GM23338 (cell line): Measurements from ENCODE around the gene SERINC1. TPM values are rescaled to one million over a fixed set of nuclear protein-coding genes. Genes with fewer than 3 reads are reported as not detected.

Experiments
- EZH2 ChIP-seq: fragments of 200-600 bp; sonication (generic); IDR thresholded peaks from one replicate; pipeline ENCODE4 v1.8.0; 2017; ENCODE audit warnings: antibody characterized with exemption, mild to moderate bottlenecking, low read depth; ENCODE audit not compliant: unreplicated experiment
- EZH2phosphoT487 ChIP-seq: fragments of 200-600 bp; sonication (generic); IDR thresholded peaks from one replicate; pipeline ENCODE4 v1.8.1; 2018; ENCODE audit warnings: antibody characterized with exemption; ENCODE audit not compliant: unreplicated experiment
- JUNB ChIP-seq: IDR thresholded peaks from one replicate; pipeline ENCODE4 v1.6.1; 2016; ENCODE audit warnings: antibody characterized with exemption; ENCODE audit not compliant: unreplicated experiment
- NANOG ChIP-seq: IDR thresholded peaks from 2 replicates; pipeline ENCODE4 v1.6.1; 2016; ENCODE audit warnings: antibody characterized with exemption, borderline replicate concordance
- POLR2AphosphoS5 ChIP-seq: IDR thresholded peaks from 2 replicates; pipeline ENCODE4 v1.6.1; 2016; ENCODE audit warnings: antibody characterized with exemption, low read depth
- STAT1 ChIP-seq: IDR thresholded peaks from one replicate; pipeline ENCODE4 v1.6.1; 2016; ENCODE audit warnings: antibody characterized with exemption; ENCODE audit not compliant: unreplicated experiment
- ZNF331 ChIP-seq: fragments of 250-450 bp; sonication (Bioruptor Pico); IDR thresholded peaks from 2 replicates; pipeline ENCODE4 v1.5.0; 2020; ENCODE audit warnings: low read depth, mild to moderate bottlenecking, moderate library complexity
- polyA plus RNA-seq: library from polyadenylated mRNA; unstranded; fragments of >200 nt; fragmentation: Nextera tagmentation; extraction: Ambion mirVana; gene quantifications from 2 replicates; pipeline ENCODE4 v1.2.1, GENCODE V29; 2016
- total RNA-seq: library from RNA; depleted of rRNA; stranded (reverse); fragments of >200 nt; shearing (Covaris generic); gene quantifications from 2 replicates; pipeline ENCODE4 v1.2.3, GENCODE V29; 2014
- TF ChIP-seq, protein P1 (sequence below): fragments of 250-450 bp; sonication (Bioruptor Pico); IDR thresholded peaks from 2 replicates; pipeline ENCODE4 v1.5.0; 2020; ENCODE audit warnings: mild to moderate bottlenecking, moderate library complexity
- TF ChIP-seq, protein P2 (sequence below), 2 experiments: fragments of 200-600 bp in 1 of 2; sonication (generic) in 1 of 2; conservative IDR thresholded peaks; 2 replicates each; pipeline versions ENCODE4 v1.5.1 to v1.6.1; 2016 to 2017; ENCODE audit warnings: antibody characterized with exemption in 2 of 2, low read depth in 2 of 2, mild to moderate bottlenecking in 2 of 2, moderate library complexity in 1 of 2
- TF ChIP-seq, protein P3 (sequence below): IDR thresholded peaks from one replicate; pipeline ENCODE4 v1.6.1; 2018; ENCODE audit warnings: antibody characterized with exemption; ENCODE audit not compliant: unreplicated experiment

SERINC1 gene
- total and polyA plus RNA-seq, 2 experiments from 2014 or later: 17.6 to 43.0 TPM

DNA sequence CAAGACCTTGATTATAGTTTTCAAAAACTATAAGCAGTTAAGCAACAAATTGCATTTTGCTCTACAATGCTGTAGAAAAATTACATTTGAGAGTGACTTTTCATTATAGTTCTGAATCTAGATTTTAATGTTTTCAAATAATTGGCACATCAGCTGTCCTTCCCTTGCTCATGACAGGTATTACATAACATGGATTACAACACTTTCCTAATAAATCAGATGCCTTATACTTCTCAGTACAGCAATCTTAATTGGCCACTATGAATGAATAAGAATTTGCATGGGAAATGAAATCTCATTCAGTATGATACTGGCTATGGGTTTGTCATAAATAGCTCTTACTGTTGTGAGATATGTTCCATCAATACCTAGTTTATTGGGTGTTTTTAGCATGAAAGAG, 42.3 kb downstream of the SERINC1 start (continued):
- TF ChIP-seq, protein P1, sequence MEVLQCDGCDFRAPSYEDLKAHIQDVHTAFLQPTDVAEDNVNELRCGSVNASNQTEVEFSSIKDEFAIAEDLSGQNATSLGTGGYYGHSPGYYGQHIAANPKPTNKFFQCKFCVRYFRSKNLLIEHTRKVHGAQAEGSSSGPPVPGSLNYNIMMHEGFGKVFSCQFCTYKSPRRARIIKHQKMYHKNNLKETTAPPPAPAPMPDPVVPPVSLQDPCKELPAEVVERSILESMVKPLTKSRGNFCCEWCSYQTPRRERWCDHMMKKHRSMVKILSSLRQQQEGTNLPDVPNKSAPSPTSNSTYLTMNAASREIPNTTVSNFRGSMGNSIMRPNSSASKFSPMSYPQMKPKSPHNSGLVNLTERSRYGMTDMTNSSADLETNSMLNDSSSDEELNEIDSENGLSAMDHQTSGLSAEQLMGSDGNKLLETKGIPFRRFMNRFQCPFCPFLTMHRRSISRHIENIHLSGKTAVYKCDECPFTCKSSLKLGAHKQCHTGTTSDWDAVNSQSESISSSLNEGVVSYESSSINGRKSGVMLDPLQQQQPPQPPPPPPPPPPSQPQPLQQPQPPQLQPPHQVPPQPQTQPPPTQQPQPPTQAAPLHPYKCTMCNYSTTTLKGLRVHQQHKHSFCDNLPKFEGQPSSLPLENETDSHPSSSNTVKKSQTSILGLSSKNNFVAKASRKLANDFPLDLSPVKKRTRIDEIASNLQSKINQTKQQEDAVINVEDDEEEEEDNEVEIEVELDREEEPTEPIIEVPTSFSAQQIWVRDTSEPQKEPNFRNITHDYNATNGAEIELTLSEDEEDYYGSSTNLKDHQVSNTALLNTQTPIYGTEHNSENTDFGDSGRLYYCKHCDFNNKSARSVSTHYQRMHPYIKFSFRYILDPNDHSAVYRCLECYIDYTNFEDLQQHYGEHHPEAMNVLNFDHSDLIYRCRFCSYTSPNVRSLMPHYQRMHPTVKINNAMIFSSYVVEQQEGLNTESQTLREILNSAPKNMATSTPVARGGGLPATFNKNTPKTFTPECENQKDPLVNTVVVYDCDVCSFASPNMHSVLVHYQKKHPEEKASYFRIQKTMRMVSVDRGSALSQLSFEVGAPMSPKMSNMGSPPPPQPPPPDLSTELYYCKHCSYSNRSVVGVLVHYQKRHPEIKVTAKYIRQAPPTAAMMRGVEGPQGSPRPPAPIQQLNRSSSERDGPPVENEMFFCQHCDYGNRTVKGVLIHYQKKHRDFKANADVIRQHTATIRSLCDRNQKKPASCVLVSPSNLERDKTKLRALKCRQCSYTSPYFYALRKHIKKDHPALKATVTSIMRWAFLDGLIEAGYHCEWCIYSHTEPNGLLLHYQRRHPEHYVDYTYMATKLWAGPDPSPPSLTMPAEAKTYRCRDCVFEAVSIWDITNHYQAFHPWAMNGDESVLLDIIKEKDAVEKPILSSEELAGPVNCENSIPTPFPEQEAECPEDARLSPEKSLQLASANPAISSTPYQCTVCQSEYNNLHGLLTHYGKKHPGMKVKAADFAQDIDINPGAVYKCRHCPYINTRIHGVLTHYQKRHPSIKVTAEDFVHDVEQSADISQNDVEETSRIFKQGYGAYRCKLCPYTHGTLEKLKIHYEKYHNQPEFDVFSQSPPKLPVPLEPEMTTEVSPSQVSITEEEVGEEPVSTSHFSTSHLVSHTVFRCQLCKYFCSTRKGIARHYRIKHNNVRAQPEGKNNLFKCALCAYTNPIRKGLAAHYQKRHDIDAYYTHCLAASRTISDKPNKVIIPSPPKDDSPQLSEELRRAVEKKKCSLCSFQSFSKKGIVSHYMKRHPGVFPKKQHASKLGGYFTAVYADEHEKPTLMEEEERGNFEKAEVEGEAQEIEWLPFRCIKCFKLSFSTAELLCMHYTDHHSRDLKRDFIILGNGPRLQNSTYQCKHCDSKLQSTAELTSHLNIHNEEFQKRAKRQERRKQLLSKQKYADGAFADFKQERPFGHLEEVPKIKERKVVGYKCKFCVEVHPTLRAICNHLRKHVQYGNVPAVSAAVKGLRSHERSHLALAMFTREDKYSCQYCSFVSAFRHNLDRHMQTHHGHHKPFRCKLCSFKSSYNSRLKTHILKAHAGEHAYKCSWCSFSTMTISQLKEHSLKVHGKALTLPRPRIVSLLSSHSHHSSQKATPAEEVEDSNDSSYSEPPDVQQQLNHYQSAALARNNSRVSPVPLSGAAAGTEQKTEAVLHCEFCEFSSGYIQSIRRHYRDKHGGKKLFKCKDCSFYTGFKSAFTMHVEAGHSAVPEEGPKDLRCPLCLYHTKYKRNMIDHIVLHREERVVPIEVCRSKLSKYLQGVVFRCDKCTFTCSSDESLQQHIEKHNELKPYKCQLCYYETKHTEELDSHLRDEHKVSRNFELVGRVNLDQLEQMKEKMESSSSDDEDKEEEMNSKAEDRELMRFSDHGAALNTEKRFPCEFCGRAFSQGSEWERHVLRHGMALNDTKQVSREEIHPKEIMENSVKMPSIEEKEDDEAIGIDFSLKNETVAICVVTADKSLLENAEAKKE (CRISPR knock-in tag): no peak
- TF ChIP-seq STAT1 (no peak), ZNF331 (CRISPR knock-in tag) (no peak), POLR2AphosphoS5 (no peak), NANOG (no peak), EZH2 (no peak), JUNB (no peak), EZH2phosphoT487 (no peak)
- TF ChIP-seq, protein P2, sequence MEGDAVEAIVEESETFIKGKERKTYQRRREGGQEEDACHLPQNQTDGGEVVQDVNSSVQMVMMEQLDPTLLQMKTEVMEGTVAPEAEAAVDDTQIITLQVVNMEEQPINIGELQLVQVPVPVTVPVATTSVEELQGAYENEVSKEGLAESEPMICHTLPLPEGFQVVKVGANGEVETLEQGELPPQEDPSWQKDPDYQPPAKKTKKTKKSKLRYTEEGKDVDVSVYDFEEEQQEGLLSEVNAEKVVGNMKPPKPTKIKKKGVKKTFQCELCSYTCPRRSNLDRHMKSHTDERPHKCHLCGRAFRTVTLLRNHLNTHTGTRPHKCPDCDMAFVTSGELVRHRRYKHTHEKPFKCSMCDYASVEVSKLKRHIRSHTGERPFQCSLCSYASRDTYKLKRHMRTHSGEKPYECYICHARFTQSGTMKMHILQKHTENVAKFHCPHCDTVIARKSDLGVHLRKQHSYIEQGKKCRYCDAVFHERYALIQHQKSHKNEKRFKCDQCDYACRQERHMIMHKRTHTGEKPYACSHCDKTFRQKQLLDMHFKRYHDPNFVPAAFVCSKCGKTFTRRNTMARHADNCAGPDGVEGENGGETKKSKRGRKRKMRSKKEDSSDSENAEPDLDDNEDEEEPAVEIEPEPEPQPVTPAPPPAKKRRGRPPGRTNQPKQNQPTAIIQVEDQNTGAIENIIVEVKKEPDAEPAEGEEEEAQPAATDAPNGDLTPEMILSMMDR (conservative IDR thresholded peaks at IDR 0.05; ENCODE audit: low read depth in 2 of 2): no peak
- TF ChIP-seq, protein P3, sequence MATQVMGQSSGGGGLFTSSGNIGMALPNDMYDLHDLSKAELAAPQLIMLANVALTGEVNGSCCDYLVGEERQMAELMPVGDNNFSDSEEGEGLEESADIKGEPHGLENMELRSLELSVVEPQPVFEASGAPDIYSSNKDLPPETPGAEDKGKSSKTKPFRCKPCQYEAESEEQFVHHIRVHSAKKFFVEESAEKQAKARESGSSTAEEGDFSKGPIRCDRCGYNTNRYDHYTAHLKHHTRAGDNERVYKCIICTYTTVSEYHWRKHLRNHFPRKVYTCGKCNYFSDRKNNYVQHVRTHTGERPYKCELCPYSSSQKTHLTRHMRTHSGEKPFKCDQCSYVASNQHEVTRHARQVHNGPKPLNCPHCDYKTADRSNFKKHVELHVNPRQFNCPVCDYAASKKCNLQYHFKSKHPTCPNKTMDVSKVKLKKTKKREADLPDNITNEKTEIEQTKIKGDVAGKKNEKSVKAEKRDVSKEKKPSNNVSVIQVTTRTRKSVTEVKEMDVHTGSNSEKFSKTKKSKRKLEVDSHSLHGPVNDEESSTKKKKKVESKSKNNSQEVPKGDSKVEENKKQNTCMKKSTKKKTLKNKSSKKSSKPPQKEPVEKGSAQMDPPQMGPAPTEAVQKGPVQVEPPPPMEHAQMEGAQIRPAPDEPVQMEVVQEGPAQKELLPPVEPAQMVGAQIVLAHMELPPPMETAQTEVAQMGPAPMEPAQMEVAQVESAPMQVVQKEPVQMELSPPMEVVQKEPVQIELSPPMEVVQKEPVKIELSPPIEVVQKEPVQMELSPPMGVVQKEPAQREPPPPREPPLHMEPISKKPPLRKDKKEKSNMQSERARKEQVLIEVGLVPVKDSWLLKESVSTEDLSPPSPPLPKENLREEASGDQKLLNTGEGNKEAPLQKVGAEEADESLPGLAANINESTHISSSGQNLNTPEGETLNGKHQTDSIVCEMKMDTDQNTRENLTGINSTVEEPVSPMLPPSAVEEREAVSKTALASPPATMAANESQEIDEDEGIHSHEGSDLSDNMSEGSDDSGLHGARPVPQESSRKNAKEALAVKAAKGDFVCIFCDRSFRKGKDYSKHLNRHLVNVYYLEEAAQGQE: no peak
